OCI-LY7 (cell line): Measurements from ENCODE around the gene ATG10.

ENCODE experiments used
- CTCF ChIP-seq: fragments of 200-600 bp; sonication (generic); conservative IDR thresholded peaks from 2 replicates; pipeline ENCODE4 v1.5.1; 2014; ENCODE audit warnings: mild to moderate bottlenecking, antibody characterized with exemption, low read length, moderate library complexity, mixed read lengths
- EZH2phosphoT487 ChIP-seq: fragments of 200-600 bp; sonication (generic); IDR thresholded peaks from 2 replicates; pipeline ENCODE4 v1.6.1; 2018; ENCODE audit warnings: low read depth, borderline replicate concordance, mild to moderate bottlenecking, mixed run types, antibody characterized with exemption, low read length, moderate library complexity, mixed read lengths

GRCh38 chr5:82283893-82284292, 312.1 kb downstream of the ATG10 start:
- TF ChIP-seq CTCF (no peak), EZH2phosphoT487 (no peak)
